H9 (cell line): ENCODE results near the gene GNA12. TPM values are rescaled to one million over a fixed set of nuclear protein-coding genes. Genes with fewer than 3 reads are reported as not detected.

Experiments used
- DNase-seq: peaks from one replicate; pipeline ENCODE4 v3.0.0-alpha.2; 2017
- H2AFZ ChIP-seq: one replicate; pipeline ENCODE4 v1.6.1; 2013; ENCODE audit warnings: mild to moderate bottlenecking, low read length, control low read depth, moderate library complexity
- H2AK5ac ChIP-seq: 2 replicates; pipeline ENCODE4 v1.6.1; 2013; ENCODE audit warnings: low read length, control low read depth, mixed read lengths; ENCODE audit not compliant: insufficient read length
- H2BK120ac ChIP-seq: one replicate; pipeline ENCODE4 v1.6.1; 2013; ENCODE audit warnings: low read depth, mild to moderate bottlenecking, low read length, control low read depth, inconsistent platforms; ENCODE audit not compliant: poor library complexity, severe bottlenecking
- H2BK12ac ChIP-seq: 2 replicates; pipeline ENCODE4 v1.6.1; 2013; ENCODE audit warnings: low read length, control low read depth, mixed read lengths, low read depth; ENCODE audit not compliant: insufficient read length
- H2BK15ac ChIP-seq: 2 replicates; pipeline ENCODE4 v1.6.1; 2013; ENCODE audit warnings: low read depth, low read length, control low read depth
- H2BK20ac ChIP-seq: one replicate; pipeline ENCODE4 v1.6.1; 2013; ENCODE audit warnings: low read depth, mild to moderate bottlenecking, low read length, control low read depth, inconsistent platforms; ENCODE audit not compliant: poor library complexity, severe bottlenecking
- H2BK5ac ChIP-seq: 2 replicates; pipeline ENCODE4 v1.6.1; 2013; ENCODE audit warnings: low read length, control low read depth, mixed read lengths; ENCODE audit not compliant: insufficient read length
- H3K14ac ChIP-seq: 2 replicates; pipeline ENCODE4 v1.6.1; 2013; ENCODE audit warnings: low read length, control low read depth; ENCODE audit not compliant: insufficient read depth
- H3K18ac ChIP-seq: 2 replicates; pipeline ENCODE4 v1.6.1; 2013; ENCODE audit warnings: low read depth, mild to moderate bottlenecking, mixed read lengths, low read length, control low read depth; ENCODE audit not compliant: insufficient read length
- H3K23ac ChIP-seq: 2 replicates; pipeline ENCODE4 v1.6.1; 2013; ENCODE audit warnings: low read length, control low read depth, mixed read lengths, low read depth; ENCODE audit not compliant: insufficient read length
- H3K23me2 ChIP-seq: 2 replicates; pipeline ENCODE4 v1.6.1; 2013; ENCODE audit warnings: low read depth, mild to moderate bottlenecking, mixed read lengths, low read length, control low read depth; ENCODE audit not compliant: insufficient read length, poor library complexity, severe bottlenecking
- H3K27ac ChIP-seq: 2 replicates; pipeline ENCODE4 v1.5.1; 2013; ENCODE audit warnings: low read length, control low read depth, mixed read lengths, low read depth; ENCODE audit not compliant: insufficient read length
- H3K27me3 ChIP-seq: 2 replicates; pipeline ENCODE4 v1.6.1; 2013; ENCODE audit warnings: low read length, control low read depth, inconsistent platforms; ENCODE audit not compliant: insufficient read depth
- H3K4ac ChIP-seq: 2 replicates; pipeline ENCODE4 v1.6.1; 2013; ENCODE audit warnings: low read depth, mild to moderate bottlenecking, control low read depth, inconsistent platforms, low read length, moderate library complexity
- H3K4me1 ChIP-seq: 2 replicates; pipeline ENCODE4 v1.6.1; 2013; ENCODE audit warnings: low read length, control low read depth, inconsistent platforms; ENCODE audit not compliant: insufficient read depth
- H3K4me2 ChIP-seq: 2 replicates; pipeline ENCODE4 v1.6.1; 2013; ENCODE audit warnings: low read length, control low read depth, mixed read lengths; ENCODE audit not compliant: insufficient read length, insufficient read depth
- H3K56ac ChIP-seq: 2 replicates; pipeline ENCODE4 v1.6.1; 2013; ENCODE audit warnings: low read depth, mild to moderate bottlenecking, mixed read lengths, low read length, control low read depth; ENCODE audit not compliant: insufficient read length
- H3K79me1 ChIP-seq: 2 replicates; pipeline ENCODE4 v1.6.1; 2013; ENCODE audit warnings: low read depth, mild to moderate bottlenecking, moderate library complexity, low read length, control low read depth, inconsistent platforms; ENCODE audit not compliant: insufficient read depth, poor library complexity, severe bottlenecking
- H3K79me2 ChIP-seq: 2 replicates; pipeline ENCODE4 v1.6.1; 2013; ENCODE audit warnings: low read length, control low read depth, inconsistent platforms; ENCODE audit not compliant: insufficient read depth
- H3K9ac ChIP-seq: 2 replicates; pipeline ENCODE4 v1.6.1; 2013; ENCODE audit warnings: low read length, control low read depth, mixed read lengths; ENCODE audit not compliant: insufficient read length; ENCODE audit errors: extremely low read depth
- H3K9me3 ChIP-seq: one replicate; pipeline ENCODE4 v1.6.1; 2013; ENCODE audit warnings: low read depth, low read length, inconsistent platforms; ENCODE audit not compliant: control insufficient read depth
- H3T11ph ChIP-seq: one replicate; pipeline ENCODE4 v1.6.1; 2013; ENCODE audit warnings: mild to moderate bottlenecking, low read length, control low read depth, inconsistent platforms
- H4K20me1 ChIP-seq: one replicate; pipeline ENCODE4 v1.6.1; 2013; ENCODE audit not compliant: control insufficient read depth, insufficient read length, insufficient read depth
- H4K5ac ChIP-seq: 2 replicates; pipeline ENCODE4 v1.6.1; 2013; ENCODE audit warnings: low read depth, mild to moderate bottlenecking, mixed read lengths, low read length, control low read depth; ENCODE audit not compliant: insufficient read length
- H4K8ac ChIP-seq: replicated peaks from 2 replicates; pipeline ENCODE4 v1.6.1; 2013; ENCODE audit warnings: low read length, control low read depth, mixed read lengths, low read depth; ENCODE audit not compliant: insufficient read length
- H4K91ac ChIP-seq: 2 replicates; pipeline ENCODE4 v1.6.1; 2013; ENCODE audit warnings: low read depth, mild to moderate bottlenecking, moderate library complexity, mixed read lengths, low read length, control low read depth; ENCODE audit not compliant: insufficient read length
- H3K27ac Mint-ChIP-seq, 3 experiments: 2 replicates in 2 of 3; 3 replicates in 1 of 3; pipeline ENCODE4 v1.8.0; 2020 to 2021; ENCODE audit warnings: mixed read lengths in 3 of 3, mild to moderate bottlenecking in 1 of 3, moderate library complexity in 1 of 3
- H3K27me3 Mint-ChIP-seq: 2 replicates; pipeline ENCODE4 v1.8.0; 2021; ENCODE audit warnings: low read depth, mild to moderate bottlenecking, moderate library complexity, mixed read lengths
- H3K36me3 Mint-ChIP-seq, 3 experiments: 2 replicates in 2 of 3; 3 replicates in 1 of 3; pipeline ENCODE4 v1.8.0; 2020 to 2021; ENCODE audit warnings: low read depth in 3 of 3, mixed read lengths in 3 of 3; ENCODE audit not compliant: insufficient read depth in 1 of 3
- H3K4me1 Mint-ChIP-seq, 2 experiments: 2 replicates each; pipeline ENCODE4 v1.8.0; 2020; ENCODE audit warnings: mixed read lengths in 2 of 2
- H3K4me3 Mint-ChIP-seq, 2 experiments: 2 replicates in 1 of 2; 3 replicates in 1 of 2; pipeline ENCODE4 v1.8.0; 2020 to 2021; ENCODE audit warnings: mild to moderate bottlenecking in 2 of 2, mixed read lengths in 2 of 2, moderate library complexity in 1 of 2
- H3K9me3 Mint-ChIP-seq, 2 experiments: 2 replicates in 1 of 2; 3 replicates in 1 of 2; pipeline ENCODE4 v1.8.0; 2020; ENCODE audit warnings: mild to moderate bottlenecking in 2 of 2, mixed read lengths in 2 of 2, moderate library complexity in 1 of 2
- CTCF ChIP-seq: fragments of 200-600 bp; sonication (generic); conservative IDR thresholded peaks from 3 replicates; pipeline ENCODE4 v1.8.0; 2021; ENCODE audit warnings: antibody characterized with exemption, mild to moderate bottlenecking
- WGBS: extraction: QIAGEN DNeasy Blood & Tissue Kit; methylation state at CpG from one replicate; pipeline ENCODE4 v1.1.7; 2013; ENCODE audit warnings: missing lambda C conversion rate, low lambda C conversion rate, mixed read lengths; ENCODE audit not compliant: insufficient read length; ENCODE audit errors: extremely low coverage; 5-methylcytosine and 5-hydroxymethylcytosine counted together
- total RNA-seq: library from RNA; stranded (reverse); gene quantifications from 2 replicates; pipeline ENCODE4 v1.2.1, GENCODE V29; 2021

Gene GNA12
- total RNA-seq, 1 experiment from 2014 or later, result 60.2 TPM

DNA sequence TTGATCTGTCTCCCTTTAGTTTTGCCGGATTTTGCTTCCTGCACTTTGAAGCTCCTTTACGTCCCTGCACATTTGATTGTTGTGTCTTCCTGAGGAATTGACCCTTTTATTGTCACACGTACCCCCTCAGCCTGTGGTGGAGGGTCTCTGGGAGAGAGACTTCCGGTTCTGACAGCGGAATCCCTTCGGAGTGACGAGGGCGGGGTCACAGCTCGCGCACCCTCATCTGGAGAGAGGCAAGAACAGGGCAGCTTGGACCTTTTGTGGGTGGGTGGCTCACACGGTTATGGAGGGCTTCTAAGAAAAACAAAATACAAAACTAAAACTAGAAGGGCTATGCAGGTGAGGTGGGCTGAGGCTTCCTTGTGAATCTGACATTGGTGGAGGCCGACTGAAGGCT lies 130.1 kb downstream of the GNA12 start:
- peaks cover 7 to 14% of the 10 kb centered on the region in 2 experiments for H3K4me1 Mint-ChIP-seq
- no peak for TF ChIP-seq CTCF
- H3K23ac ChIP-seq, result no peak overlapping the region
- no peak overlapping the region for H3K4me2 ChIP-seq
- no peak overlapping the region for H3K27ac ChIP-seq
- H3K27me3 ChIP-seq, result no peaks in the 10 kb centered on the region
- no peaks in the 10 kb centered on the region for H3K9me3 ChIP-seq
- no peak overlapping the region for H2AFZ ChIP-seq
- H3K4ac ChIP-seq, result no peak overlapping the region
- H3K14ac ChIP-seq, result no peak overlapping the region
- H3K27ac Mint-ChIP-seq, result peak overlapping the region in 2 of 3 experiments; percentile 52 to 53; a peak in 3 of 7 replicates
- H3K9ac ChIP-seq, result no peak overlapping the region
- H3K18ac ChIP-seq, result no peak overlapping the region
- H3K79me1 ChIP-seq, result no peaks in the 10 kb centered on the region
- H4K20me1 ChIP-seq, result no peaks in the 10 kb centered on the region
- H3K4me3 Mint-ChIP-seq, result no peak overlapping the region
- H3K56ac ChIP-seq, result no peak overlapping the region
- no CpG with 5 or more reads among the region's 12 CpGs for WGBS
- no peak overlapping the region for H2BK15ac ChIP-seq
- no peaks in the 10 kb centered on the region for H3K4me1 ChIP-seq
- H4K8ac ChIP-seq, result no peak overlapping the region
- peaks cover 19 to 47% (median 46%) of the 10 kb centered on the region in 3 experiments for H3K36me3 Mint-ChIP-seq
- no peak overlapping the region for H2AK5ac ChIP-seq
- peaks cover 1% of the 10 kb centered on the region for H3K27me3 Mint-ChIP-seq
- no peak overlapping the region for H2BK120ac ChIP-seq
- no peak for DNase-seq
- no peak overlapping the region for H4K91ac ChIP-seq
- no peaks in the 10 kb centered on the region for H3K79me2 ChIP-seq
- no peak overlapping the region for H2BK20ac ChIP-seq
- H3K23me2 ChIP-seq, result no peaks in the 10 kb centered on the region
- no peak overlapping the region for H2BK12ac ChIP-seq
- no peak overlapping the region for H3T11ph ChIP-seq
- no peaks in the 10 kb centered on the region; a peak in 1 of 5 replicates for H3K9me3 Mint-ChIP-seq
- no peak overlapping the region for H4K5ac ChIP-seq
- H2BK5ac ChIP-seq, result no peak overlapping the region
